IPS-NIHi7 (cell line): ENCODE measurements around the gene CARMIL1.

ENCODE experiments used
- DNase-seq: peaks from one replicate; pipeline ENCODE4 v3.0.0; 2012; ENCODE audit warnings: mixed read lengths; ENCODE audit errors: extremely low spot score

Gene CARMIL1

DNA sequence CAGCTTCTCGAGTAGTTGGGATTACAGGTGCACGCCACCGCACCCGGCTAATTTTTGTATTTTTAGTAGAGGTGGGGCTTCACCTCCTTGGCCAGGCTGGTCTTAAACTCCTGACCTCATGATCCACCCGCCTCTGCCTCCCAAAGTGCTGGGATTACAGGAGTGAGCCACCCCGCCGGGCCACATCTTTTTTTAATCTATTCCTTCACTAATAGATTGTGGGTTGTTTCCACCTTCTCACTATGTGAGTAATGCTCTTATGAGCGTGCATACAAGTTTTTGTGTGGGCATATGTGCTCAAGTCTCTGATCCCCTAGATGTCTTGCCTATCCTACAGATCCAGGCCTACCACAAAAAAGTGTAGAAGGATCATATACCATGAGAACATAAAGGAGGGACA, 30.7 kb downstream of the CARMIL1 start:
- DNase-seq, result no peak

DNA sequence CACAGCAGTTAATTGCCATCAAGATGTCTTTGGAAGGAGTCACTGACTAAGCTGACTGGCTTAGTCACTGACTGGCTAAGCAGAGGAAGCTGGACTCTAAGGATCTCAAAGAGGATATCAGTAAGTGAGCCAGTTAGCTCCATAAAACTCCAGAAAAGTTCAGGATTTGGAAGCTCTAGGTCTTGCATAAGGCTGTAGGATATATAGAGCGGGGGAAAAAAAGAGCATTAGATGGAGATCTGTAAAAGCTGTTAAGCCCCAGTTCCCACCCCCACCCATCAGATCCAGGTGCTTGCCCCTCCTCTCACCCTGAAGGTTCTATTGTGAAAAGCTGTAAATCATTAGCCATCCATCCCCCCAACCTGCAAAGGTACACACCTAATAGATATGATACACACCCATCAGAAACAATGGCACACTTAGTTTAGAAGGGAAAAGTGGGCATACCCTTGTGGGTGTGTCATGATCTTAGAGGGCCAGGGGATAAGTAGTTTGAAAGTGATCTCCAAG, 32.2 kb downstream of the CARMIL1 start:
- no peak for DNase-seq

DNA sequence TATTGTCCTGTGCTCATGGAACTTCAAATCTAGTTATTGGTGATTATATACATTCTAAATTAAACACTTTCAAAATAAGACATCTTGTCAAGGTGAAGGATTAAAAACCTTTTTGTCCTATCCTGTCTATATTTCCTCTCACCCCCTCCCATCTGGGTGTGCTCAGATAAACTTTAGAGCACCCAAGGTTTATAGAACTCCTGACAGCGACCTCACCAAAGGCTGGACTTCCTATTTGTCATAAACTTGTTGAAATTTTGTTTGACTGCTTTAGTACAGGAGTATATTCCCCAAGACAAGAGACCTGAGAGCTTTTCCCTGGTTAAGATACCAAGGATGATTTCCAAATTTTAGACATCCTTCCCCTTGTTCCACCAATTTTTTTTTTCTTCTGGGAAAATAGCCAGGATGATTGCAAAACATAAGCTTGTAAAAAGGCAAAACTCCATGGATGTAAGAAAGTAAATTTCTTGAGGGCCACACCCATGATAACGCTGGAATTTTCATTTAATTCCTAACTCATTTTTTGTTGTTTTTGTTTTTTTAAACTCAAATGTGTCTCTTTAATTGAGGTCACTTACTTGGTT, 33.0 kb downstream of the CARMIL1 start:
- no peak for DNase-seq

DNA sequence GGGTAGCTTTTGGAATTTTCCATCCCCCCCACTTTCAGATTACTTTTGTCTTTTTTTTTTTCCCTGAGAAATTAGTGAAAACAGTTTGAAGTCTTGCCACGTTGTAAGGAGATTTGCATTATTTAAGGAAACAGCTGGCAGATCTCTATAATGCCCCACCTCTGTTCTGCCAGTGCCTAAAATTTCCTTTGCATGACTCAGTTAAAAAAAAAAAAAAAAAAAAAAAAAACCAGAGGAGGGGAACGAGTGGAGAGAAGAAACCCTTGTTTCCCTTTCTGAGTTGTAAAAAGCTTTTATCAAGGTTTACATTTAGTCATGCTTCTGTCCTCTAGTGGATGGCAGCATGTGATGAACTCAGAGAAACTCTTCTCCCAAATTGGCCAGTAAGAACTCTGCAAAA, 33.5 kb downstream of the CARMIL1 start:
- DNase-seq, result no peak

DNA sequence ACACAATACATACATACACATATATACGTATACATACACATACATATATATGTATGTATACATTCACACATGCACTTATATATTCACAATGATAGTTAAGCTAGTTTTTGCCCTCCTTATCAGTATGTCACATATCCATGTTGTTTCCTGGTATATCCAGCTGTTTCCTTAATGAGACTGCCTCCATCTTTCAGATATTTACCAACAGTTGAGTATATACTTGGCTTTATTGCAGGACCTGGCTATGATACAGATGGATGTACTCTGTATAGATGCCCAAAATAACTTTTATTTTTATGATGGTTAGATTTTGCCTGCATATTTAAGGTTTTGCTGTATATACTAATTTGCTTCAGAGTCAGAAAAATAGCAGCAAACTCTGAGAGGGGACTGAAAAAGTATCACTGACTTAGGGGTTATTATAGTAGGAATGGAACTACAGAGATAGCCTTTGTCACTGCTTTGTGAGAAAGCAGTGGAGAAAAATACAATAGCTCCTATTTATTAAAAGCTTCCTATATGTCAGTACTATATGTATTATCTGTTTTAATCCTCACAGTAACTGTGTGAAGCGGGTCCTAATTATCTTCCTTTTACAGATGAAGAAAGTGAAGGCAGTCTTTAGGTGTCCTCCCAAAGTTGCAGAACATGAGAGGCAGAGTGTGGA, 35.5 kb downstream of the CARMIL1 start:
- DNase-seq, result no peak

DNA sequence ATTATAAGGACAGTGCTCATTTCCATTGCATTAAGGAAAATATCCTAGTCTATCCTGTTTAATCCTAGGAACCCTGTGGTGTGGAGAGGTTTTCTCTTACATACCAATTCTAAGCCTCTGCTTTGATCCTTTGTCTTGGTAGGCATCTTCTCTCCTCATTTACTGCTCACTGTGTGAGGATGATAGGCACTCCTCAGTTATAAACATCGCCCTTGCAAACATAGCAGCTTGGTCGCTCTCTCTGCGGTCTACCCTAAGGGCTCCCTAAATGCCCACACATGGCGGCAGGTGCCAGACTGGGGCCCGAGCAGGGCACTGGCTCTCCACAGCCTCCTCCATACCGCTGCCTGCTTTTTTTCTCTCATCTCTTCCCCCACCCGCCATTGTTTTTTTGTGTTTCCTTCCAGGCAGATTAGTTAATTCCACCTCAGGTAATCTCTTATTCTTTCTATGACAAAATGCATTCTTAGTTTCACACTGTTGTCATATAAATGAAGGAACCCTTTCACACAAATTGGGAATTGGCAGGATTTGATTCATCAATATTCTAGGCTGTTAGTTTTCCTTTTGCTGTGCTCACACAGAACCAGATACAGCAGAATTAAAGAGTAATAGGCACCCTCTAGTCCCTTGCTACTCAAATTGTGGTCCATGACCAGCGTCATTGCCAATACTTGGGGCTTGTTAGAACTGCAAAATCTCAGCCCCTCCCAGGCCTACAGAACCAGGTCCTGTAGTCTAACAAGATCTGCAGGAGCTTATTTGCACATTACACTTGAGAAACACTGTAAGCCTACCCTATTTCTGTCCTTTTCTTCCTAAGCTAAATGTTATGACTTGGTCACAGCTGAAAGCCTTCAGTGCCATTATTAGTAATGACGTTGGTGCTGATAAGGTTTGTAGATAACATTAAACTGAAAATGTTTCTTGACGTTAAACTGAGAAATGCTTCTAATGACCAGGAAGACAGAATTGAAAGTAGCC, 36.3 kb downstream of the CARMIL1 start:
- no peak for DNase-seq

DNA sequence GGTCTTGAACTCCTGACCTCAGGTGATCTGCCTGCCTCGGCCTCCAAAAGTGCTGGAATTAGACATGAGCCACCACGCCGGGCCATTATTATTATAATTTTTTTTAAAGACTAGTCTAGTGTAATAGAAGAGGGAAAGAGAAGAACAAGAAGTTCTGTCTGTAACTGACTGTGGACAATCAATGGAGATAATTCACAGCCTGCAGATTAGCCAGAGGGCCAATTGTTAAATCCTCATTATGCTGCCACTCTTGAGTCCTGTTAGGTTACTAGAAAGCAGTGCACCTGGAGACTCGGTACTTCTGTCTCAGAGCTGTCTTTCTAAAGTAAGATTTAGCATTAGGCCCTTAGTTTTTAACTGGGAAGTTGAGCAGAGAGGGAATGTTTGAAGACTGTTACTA, 37.5 kb downstream of the CARMIL1 start:
- no peak for DNase-seq

DNA sequence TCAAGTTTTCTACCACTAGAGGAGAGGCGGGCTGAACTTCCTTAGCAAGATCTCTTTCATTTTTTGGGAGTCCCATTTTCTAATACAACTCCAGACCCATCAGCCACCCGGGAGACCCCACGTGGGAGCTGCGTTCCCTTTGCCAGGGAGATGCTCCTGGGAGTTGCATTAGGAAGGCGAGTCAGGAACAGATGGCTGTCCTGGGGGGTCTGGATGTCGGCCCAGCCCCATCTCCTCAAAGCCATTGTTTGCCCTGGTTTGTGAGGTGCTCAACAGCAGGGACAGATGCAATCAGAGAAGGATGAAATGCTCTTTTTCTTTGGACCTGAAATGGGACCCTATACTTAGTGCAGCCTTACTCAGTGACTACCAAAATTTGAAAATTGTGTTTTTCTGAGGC, 39.4 kb downstream of the CARMIL1 start:
- DNase-seq, result no peak

DNA sequence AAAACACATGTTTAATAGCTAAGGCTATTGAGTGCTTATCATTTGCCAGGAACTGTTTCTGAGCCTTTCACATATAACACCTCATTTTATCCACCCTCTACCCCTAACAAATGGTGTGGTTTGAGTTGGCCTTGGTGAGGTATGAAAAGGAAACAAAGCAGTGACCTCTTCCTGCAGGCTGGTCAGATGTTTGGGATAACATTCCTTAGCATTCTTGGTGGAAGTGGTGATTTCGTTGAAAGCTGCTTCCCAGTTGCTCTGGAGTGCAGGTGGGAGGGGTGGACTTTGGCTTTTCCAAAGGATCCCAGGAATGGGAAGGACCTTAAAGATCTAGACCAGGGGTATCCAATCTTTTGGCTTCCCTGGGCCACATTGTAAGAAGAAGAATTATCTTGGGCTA, 41.3 kb downstream of the CARMIL1 start:
- peak; percentile 40 for DNase-seq

DNA sequence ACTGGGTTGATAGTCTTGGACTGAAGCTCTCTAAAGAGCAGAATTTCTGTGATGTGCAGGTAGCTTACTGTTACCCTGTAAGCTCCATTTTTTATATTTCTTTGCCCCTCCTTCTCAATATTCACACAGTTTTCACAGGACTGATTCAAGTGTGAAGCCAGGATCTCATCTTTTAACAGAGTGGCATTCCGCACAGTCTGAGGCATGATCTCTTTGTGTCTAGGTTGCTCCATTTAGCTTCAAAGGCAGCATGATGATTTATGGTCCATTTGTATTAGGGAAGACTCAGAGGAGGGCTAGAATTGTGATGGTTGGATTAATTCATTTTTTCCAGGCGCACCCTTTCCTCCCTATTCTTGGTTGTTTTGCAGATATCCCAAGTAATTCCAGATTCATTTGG, 43.5 kb downstream of the CARMIL1 start:
- no peak for DNase-seq

DNA sequence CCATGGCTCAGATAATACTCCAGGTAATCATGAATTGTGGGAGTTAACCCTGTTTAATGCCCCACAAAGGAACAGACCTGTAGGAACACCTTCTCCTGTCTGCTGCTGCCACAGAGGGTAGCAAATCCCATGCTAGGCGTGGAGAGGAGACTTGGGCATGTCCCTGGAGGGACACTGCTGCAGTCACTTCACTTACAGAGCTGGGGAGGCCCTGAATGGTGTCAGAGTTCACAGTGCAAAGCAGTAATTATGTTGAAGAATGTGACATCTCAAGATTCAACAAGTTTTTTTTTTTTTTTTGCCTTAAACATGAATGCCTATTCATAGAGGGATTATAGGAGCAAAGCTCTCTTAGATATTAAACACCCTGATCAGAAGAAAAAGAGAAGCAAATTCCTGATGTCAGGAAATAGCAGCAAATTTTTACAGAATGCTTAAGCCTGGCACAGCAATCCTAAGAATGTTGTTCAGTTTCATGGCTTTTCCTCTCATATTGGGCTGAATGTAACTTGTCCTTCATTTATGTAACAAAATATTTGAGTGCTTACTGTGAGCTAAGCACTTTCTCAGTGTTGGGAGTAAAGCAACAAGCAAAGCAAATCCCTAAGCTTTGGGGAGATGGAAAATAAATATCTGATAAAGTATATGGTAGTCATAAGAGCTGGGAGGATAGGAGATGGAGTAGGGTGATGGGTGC, 45.0 kb downstream of the CARMIL1 start:
- DNase-seq, result no peak

DNA sequence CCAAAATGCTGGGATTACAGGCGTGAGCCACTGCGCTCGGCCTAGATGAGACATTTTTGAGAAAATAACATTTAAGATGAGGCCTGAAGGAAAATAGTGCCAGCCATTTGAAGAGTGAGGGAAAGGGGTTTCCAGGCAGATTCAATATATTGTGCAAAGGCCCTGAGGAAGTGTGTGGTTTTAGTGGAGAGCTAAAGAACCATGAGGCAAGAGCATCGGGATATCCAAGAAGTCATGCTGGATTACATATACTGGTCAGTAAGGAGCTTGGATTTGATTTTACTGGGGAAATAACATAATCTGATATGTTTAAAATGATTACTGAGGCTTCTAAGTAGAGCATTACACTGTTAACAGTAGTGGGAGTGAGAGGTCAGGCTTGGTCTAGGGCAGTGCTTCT, 47.0 kb downstream of the CARMIL1 start:
- no peak for DNase-seq

DNA sequence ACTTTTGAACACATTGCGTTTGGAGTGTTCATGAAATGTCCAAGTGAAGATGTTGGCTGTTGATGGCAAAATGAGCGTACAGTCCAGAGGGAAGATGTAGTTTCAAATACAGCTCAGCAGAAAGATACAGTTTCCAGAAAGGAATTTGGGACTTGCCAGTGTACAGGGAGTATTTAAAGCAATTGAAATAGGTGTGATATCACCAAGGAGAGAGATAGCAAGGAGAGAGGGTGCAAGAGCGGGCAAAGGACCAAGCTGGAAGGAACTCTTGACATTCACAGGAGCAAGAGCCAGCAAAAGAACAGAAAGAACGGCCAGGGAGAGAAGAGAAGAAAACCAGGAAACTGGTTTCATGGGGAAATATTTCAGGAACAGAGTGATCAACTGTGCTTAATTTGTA, 47.8 kb downstream of the CARMIL1 start:
- DNase-seq, result no peak

DNA sequence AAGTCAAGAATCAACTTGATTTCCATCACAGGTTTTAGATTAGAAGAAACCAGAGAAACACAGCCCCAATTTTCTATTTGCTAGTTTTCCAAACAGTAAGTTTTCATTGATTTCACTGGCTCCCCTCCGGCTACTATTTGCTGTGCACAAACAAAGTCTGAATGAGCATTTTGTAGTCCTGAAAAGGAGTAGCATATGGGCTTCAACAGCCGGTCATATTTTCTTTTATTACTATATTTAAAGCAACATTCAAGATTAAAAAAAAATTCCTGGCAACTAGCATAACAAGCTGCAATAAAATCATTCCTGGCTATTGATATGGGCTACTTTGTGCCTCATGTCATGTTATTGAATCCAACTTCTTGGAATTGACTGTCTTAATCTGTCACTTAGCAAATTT, 48.3 kb downstream of the CARMIL1 start:
- DNase-seq, result no peak

DNA sequence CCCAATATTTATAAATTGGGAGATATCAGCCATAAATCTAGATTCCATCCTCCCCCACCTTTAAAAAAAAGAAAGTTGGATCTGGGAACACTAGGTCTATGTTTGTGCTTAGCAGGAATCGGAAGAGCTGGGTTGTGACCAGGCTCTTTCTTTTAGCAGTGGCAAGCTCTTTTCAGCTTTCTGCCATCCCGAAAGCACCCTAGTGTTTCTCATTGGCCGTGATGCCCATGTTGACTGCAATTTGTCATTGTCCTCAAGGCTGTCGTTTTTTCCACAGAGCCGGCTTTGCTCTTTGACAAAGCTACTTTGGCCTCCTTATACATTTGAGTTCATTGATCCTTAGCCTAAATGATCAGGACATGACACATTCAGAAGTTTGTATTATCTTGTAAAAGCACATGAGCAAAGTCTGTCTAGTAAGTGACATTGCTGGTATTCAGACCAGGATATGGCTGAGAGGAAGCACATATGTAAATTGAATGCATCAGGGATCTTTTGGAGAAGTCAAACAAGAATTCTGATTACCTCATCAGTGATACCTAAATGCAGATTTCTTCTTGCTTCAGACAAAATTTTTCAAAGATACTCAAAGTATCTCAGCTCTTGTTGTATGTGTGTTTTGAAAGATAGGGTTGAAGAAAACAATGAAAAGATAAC, 50.1 kb downstream of the CARMIL1 start:
- no peak for DNase-seq

DNA sequence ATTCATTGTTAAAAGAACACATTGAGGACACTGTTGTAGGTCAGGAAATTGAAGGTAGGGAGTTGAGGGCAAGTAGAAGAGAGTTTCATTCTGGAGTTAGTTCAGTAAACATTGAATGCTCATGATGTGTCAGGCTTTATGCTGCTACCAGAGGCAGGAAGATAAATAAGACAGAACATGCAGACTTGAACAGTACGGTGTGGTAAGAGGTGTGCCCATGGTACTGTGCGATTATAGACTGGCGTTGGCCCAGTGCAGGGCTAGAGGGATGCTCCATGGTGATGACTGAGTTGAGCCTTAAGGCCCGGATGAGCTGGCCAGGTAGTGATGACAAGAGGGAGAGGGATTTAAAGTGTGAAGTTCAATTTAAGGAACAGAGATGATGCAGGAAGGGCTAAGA, 50.8 kb downstream of the CARMIL1 start:
- no peak for DNase-seq

DNA sequence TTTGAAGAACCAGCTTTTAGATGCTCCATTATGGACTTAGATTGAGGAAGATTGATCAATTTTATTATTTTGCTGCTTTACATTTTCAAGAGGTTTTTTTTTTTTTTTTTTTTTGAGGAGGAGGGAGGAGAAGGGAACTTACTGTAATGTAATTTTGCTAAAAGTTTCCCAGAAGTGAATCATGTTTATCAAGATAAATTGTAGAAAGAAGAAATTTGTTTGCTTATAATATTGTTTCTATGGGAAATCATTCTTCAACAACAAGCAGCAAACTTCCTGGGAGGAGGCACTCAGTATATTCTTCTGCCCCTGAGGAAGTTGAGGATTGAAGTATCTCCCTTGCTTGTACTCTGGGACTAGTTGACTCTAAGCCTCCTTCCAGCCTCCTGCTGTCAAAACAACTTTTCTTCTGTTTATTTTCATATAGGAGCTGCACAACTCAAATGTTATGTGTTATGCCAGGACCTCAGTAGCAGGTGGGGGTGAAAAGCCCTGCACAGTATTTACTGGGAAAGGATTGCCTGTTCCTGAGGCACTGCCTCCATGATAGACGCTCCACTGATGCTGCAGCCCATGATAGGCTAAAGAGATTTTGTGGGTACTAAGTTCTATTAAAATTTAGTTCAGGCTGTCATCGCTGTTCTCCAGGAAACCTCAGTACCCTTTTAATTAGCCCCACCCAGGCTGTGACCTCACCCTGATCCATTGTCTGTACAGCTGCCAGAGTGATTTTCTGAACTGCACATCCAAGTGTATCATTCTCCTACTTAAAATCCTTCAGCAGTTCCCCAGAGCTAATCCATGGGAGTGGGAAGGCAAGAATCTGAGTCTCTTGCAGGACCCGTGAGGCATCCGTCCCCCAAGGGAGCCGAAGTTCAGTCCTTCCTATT, 51.9 kb downstream of the CARMIL1 start:
- no peak for DNase-seq

DNA sequence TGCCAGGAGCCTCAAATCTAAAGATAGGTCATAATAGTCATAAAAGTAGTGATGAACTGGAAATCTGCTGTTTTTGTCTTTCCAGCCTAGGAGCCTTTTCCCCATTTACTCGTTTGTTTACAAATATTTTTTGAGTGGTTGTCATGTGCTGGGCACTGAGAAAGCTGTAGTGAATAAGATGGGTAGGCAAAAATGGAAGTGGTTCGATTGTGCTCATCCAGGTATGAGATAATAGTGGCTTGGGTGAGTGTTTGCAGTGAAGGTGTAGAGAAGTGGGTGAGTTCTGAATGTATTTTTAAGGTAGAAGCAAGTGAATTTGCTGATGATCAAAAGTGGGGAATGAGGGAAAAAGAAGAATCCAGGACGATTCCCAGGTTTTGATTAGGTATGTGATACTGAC, 53.0 kb downstream of the CARMIL1 start:
- DNase-seq, result no peak

DNA sequence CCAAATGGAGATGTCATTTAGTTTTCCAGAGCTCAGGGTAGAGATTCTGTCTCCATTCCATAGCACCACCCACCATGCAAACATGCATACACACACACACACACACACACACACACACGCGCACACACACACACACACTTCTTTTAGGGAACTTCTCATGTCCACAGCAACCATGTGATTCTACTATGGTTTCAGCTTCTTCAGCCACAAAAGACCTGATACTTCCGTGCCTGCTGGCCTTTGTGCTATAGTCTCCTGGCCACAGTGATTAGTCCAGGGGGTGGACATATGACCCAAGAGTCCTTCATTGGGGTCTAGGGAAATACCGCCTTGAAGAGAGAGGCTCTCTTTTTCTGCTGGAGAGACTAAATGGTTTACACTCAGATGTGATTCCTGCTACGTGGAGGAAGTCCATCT, 53.5 kb downstream of the CARMIL1 start:
- DNase-seq, result no peak

DNA sequence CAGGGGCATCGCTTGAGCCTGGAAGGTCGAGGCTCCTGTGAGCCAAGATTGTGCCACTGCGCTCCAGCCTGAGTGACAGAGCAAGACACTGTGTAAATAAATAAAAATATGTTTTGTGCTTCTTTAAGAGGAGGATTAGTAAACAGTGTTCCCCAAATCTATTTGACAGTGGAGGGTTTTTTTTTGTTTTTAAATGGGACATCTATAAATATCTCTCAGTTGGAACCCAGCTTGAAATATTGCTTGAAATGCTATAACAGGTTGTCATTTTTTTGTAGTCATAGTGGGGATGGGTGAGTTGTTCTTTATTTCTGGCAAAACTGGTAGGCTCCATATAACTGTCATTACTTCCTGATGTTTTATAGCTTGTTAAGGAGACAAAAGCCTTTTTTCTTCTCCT, 54.3 kb downstream of the CARMIL1 start:
- no peak for DNase-seq
